K562 (cell line): ENCODE results near the gene LMNTD2. TPM values are rescaled to one million over a fixed set of nuclear protein-coding genes. Genes with fewer than 3 reads are reported as not detected.

Experiments
- BMI1 ChIP-seq: fragments of 150-350 bp; IDR thresholded peaks from 2 replicates; pipeline ENCODE4 v1.6.1; 2014; ENCODE audit warnings: low read length
- BRCA1 ChIP-seq, 2 experiments: fragments of 450-650 bp in 1 of 2; sonication (generic) in 1 of 2; formaldehyde crosslinking in 1 of 2; IDR thresholded peaks; 2 replicates each; pipeline versions ENCODE4 v1.5.0 to v1.6.1; 2017 to 2020; ENCODE audit warnings: mild to moderate bottlenecking in 1 of 2, missing genetic modification reagents in 1 of 2
- CSDE1 ChIP-seq, 2 experiments: fragments of 450-650 bp; IDR thresholded peaks; 2 replicates each; pipeline ENCODE4 v1.6.1; 2016; ENCODE audit warnings: mild to moderate bottlenecking in 1 of 2
- EGR1 ChIP-seq: fragments of 450-650 bp; conservative IDR thresholded peaks from 2 replicates; pipeline ENCODE4 v1.6.1; 2017; ENCODE audit warnings: mild to moderate bottlenecking
- GTF2E2 ChIP-seq: fragments of 200-800 bp; sonication (Bioruptor generic); IDR thresholded peaks from 2 replicates; pipeline ENCODE4 v1.6.1; 2016; ENCODE audit warnings: missing genetic modification characterization, missing compliant biosample characterization
- HLTF ChIP-seq: fragments of 450-650 bp; IDR thresholded peaks from 2 replicates; pipeline ENCODE4 v1.6.1; 2016
- HSF4 ChIP-seq: fragments of 250-450 bp; sonication (Bioruptor Pico); IDR thresholded peaks from 2 replicates; pipeline ENCODE4 v2.1.2; 2022; ENCODE audit warnings: mild to moderate bottlenecking, moderate library complexity, borderline replicate concordance
- IRF2 ChIP-seq: sonication (generic); formaldehyde crosslinking; IDR thresholded peaks from 2 replicates; pipeline ENCODE4 v1.8.1; 2022; ENCODE audit warnings: mild to moderate bottlenecking, missing genetic modification reagents
- LEF1 ChIP-seq: fragments of 450-650 bp; IDR thresholded peaks from 2 replicates; pipeline ENCODE4 v1.6.1; 2016; ENCODE audit warnings: mild to moderate bottlenecking
- PPARD ChIP-seq: fragments of 250-450 bp; sonication (Bioruptor Pico); IDR thresholded peaks from 2 replicates; pipeline ENCODE4 v1.8.0; 2022; ENCODE audit warnings: inconsistent platforms, mild to moderate bottlenecking, moderate library complexity
- RBM25 ChIP-seq: fragments of 200-400 bp; formaldehyde crosslinking; IDR thresholded peaks from 2 replicates; pipeline ENCODE4 v1.6.1; 2018; ENCODE audit warnings: low read length, low read depth, moderate library complexity; ENCODE audit not compliant: severe bottlenecking
- TAL1 ChIP-seq: fragments of 450-650 bp; IDR thresholded peaks from 2 replicates; pipeline ENCODE4 v1.6.1; 2016; ENCODE audit warnings: mild to moderate bottlenecking
- YBX1 ChIP-seq: fragments of 450-650 bp; IDR thresholded peaks from 2 replicates; pipeline ENCODE4 v1.7.1; 2016; ENCODE audit warnings: mild to moderate bottlenecking
- ZNF57 ChIP-seq: fragments of 450-650 bp; formaldehyde crosslinking; IDR thresholded peaks from 2 replicates; pipeline ENCODE4 v1.4.0; 2020; ENCODE audit warnings: mild to moderate bottlenecking, moderate library complexity
- ZNF583 ChIP-seq: fragments of 250-450 bp; sonication (Bioruptor Pico); IDR thresholded peaks from 2 replicates; pipeline ENCODE4 v1.4.0; 2020
- ZNF79 ChIP-seq: fragments of 250-450 bp; sonication (Bioruptor Pico); IDR thresholded peaks from 2 replicates; pipeline ENCODE4 v1.4.0; 2020; ENCODE audit warnings: low read depth, mild to moderate bottlenecking, moderate library complexity
- polyA plus RNA-seq, 8 experiments: library from polyadenylated mRNA; depleted of rRNA in 4 of 8; stranded (reverse) in 5 of 8; unstranded in 3 of 8; fragments of >200 nt; fragmentation: Nextera tagmentation in 2 of 8; fragmentation: Illumina TruSeq in 1 of 8; extraction: Ambion mirVana in 2 of 8; extraction: Trizol in 1 of 8; gene quantifications; 2 replicates each; pipeline versions ENCODE4 v1.2.1 to v1.2.3, GENCODE V29; 2011 to 2014; ENCODE audit warnings: inconsistent platforms in 1 of 8, missing spikeins in 1 of 8
- total RNA-seq, 7 experiments: library from RNA; depleted of rRNA in 6 of 7; stranded (reverse); fragments of >200 nt in 6 of 7; fragmentation: Illumina TruSeq in 2 of 7; extraction: Trizol in 2 of 7; gene quantifications; 2 replicates each; pipeline versions ENCODE4 v1.2.1 to v1.2.3, GENCODE V29; 2011 to 2021; ENCODE audit warnings: low replicate concordance in 1 of 7
- TF ChIP-seq, protein P1 (sequence below): sonication (generic); formaldehyde crosslinking; IDR thresholded peaks from 2 replicates; pipeline ENCODE4 v1.8.1; 2023; ENCODE audit warnings: mild to moderate bottlenecking, missing genetic modification reagents
- TF ChIP-seq, protein P2 (sequence below): sonication (generic); formaldehyde crosslinking; IDR thresholded peaks from 2 replicates; pipeline ENCODE4 v1.8.0; 2023; ENCODE audit warnings: mild to moderate bottlenecking, missing genetic modification reagents
- TF ChIP-seq, protein P3 (sequence below): sonication (generic); formaldehyde crosslinking; IDR thresholded peaks from 2 replicates; pipeline ENCODE4 v1.8.0; 2022; ENCODE audit warnings: mild to moderate bottlenecking, missing genetic modification reagents
- TF ChIP-seq, protein P4 (sequence below): sonication (generic); formaldehyde crosslinking; IDR thresholded peaks from 2 replicates; pipeline ENCODE4 v1.8.0; 2022; ENCODE audit warnings: mild to moderate bottlenecking, missing genetic modification reagents
- TF ChIP-seq, protein P5 (sequence below): fragments of 250-450 bp; sonication (Bioruptor Pico); IDR thresholded peaks from 2 replicates; pipeline ENCODE4 v1.6.1; 2021; ENCODE audit warnings: mild to moderate bottlenecking

The LMNTD2 gene
- total and polyA plus RNA-seq, 9 of the 15 experiments (the other 6 are each of a cell fraction or from before 2014, with no cell fraction given): 0.48 to 4.2 (median 1.5) TPM; not detected in 3

DNA sequence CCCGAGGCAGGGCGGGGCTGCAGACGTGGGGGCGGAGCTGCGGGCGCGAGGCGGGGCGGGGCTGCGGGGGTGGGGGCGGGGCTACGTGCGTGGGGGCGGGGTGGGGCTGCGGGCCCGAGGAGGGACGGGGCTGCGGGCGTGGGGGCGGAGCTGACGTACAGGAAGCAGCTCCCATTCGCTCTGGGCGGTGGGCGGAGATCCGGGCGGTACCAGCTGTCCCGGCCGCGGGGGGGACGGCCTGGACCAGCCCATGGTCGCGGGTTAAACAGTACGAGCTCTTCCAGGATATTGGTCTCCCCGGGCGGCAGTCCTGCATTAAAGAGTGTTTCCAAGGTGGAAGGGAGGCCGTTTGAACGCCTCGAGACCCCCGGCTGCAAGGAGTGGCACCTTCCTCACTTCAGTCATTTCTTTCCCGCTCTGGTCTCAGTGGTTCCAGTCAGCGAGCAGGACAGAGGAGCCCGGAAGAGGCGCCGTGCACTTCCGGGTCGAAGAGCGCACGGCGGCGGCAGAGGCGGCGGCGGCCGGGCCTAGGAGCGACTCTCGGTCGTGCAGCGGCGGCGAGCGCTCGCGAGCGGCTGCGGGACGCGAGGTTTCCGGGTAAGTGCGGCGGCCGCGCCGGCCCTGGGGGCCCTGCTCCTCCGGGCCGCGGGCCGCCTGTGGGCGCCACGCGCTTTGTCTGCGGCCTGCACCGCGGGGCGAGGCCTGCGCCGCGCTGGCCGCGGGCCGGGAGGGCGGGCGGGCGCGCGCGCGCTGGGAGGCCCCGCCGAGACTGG, 15.6 kb upstream of the LMNTD2 start, which contains the start of gene PHRF1 (continued):
- TF ChIP-seq HSF4 (no peak), GTF2E2 (tag) (no peak), PPARD (no peak), ZNF79 (CRISPR knock-in tag) (no peak), TAL1 (no peak), ZNF583 (CRISPR knock-in tag) (no peak), BMI1 (no peak), CSDE1 (IDR thresholded peaks at IDR 0.05) (no peak), ZNF57 (CRISPR knock-in tag) (no peak), LEF1 (no peak), RBM25 (no peak), HLTF (no peak), BRCA1 (IDR thresholded peaks at IDR 0.05) (no peak), BRCA1 (CRISPR knock-in tag; IDR thresholded peaks at IDR 0.05) (no peak), EGR1 (peak; percentile 53), YBX1 (no peak), IRF2 (no peak)
- TF ChIP-seq, protein P1, sequence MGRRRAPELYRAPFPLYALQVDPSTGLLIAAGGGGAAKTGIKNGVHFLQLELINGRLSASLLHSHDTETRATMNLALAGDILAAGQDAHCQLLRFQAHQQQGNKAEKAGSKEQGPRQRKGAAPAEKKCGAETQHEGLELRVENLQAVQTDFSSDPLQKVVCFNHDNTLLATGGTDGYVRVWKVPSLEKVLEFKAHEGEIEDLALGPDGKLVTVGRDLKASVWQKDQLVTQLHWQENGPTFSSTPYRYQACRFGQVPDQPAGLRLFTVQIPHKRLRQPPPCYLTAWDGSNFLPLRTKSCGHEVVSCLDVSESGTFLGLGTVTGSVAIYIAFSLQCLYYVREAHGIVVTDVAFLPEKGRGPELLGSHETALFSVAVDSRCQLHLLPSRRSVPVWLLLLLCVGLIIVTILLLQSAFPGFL (CRISPR knock-in tag): no peak
- TF ChIP-seq, protein P2, sequence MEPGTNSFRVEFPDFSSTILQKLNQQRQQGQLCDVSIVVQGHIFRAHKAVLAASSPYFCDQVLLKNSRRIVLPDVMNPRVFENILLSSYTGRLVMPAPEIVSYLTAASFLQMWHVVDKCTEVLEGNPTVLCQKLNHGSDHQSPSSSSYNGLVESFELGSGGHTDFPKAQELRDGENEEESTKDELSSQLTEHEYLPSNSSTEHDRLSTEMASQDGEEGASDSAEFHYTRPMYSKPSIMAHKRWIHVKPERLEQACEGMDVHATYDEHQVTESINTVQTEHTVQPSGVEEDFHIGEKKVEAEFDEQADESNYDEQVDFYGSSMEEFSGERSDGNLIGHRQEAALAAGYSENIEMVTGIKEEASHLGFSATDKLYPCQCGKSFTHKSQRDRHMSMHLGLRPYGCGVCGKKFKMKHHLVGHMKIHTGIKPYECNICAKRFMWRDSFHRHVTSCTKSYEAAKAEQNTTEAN (CRISPR knock-in tag): no peak
- TF ChIP-seq, protein P3, sequence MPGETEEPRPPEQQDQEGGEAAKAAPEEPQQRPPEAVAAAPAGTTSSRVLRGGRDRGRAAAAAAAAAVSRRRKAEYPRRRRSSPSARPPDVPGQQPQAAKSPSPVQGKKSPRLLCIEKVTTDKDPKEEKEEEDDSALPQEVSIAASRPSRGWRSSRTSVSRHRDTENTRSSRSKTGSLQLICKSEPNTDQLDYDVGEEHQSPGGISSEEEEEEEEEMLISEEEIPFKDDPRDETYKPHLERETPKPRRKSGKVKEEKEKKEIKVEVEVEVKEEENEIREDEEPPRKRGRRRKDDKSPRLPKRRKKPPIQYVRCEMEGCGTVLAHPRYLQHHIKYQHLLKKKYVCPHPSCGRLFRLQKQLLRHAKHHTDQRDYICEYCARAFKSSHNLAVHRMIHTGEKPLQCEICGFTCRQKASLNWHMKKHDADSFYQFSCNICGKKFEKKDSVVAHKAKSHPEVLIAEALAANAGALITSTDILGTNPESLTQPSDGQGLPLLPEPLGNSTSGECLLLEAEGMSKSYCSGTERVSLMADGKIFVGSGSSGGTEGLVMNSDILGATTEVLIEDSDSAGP (CRISPR knock-in tag): no peak
- TF ChIP-seq, protein P4, sequence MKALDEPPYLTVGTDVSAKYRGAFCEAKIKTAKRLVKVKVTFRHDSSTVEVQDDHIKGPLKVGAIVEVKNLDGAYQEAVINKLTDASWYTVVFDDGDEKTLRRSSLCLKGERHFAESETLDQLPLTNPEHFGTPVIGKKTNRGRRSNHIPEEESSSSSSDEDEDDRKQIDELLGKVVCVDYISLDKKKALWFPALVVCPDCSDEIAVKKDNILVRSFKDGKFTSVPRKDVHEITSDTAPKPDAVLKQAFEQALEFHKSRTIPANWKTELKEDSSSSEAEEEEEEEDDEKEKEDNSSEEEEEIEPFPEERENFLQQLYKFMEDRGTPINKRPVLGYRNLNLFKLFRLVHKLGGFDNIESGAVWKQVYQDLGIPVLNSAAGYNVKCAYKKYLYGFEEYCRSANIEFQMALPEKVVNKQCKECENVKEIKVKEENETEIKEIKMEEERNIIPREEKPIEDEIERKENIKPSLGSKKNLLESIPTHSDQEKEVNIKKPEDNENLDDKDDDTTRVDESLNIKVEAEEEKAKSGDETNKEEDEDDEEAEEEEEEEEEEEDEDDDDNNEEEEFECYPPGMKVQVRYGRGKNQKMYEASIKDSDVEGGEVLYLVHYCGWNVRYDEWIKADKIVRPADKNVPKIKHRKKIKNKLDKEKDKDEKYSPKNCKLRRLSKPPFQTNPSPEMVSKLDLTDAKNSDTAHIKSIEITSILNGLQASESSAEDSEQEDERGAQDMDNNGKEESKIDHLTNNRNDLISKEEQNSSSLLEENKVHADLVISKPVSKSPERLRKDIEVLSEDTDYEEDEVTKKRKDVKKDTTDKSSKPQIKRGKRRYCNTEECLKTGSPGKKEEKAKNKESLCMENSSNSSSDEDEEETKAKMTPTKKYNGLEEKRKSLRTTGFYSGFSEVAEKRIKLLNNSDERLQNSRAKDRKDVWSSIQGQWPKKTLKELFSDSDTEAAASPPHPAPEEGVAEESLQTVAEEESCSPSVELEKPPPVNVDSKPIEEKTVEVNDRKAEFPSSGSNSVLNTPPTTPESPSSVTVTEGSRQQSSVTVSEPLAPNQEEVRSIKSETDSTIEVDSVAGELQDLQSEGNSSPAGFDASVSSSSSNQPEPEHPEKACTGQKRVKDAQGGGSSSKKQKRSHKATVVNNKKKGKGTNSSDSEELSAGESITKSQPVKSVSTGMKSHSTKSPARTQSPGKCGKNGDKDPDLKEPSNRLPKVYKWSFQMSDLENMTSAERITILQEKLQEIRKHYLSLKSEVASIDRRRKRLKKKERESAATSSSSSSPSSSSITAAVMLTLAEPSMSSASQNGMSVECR (CRISPR knock-in tag): no peak; the same call in 1 of the 2 replicates
- TF ChIP-seq, protein P5, sequence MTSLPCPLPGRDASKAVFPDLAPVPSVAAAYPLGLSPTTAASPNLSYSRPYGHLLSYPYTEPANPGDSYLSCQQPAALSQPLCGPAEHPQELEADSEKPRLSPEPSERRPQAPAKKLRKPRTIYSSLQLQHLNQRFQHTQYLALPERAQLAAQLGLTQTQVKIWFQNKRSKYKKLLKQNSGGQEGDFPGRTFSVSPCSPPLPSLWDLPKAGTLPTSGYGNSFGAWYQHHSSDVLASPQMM (CRISPR knock-in tag): no peak
